HPDE6-E6E7 (cell line): ENCODE data around the gene NOTCH1.

ENCODE experiments used
- DNase-seq: peaks from one replicate; pipeline ENCODE4 v3.0.0; 2011; ENCODE audit warnings: missing footprints; ENCODE audit errors: extremely low spot score

NOTCH1 gene

GRCh38 chr9:136517012-136517743 is 28.7 kb downstream of the NOTCH1 start:
- no peak for DNase-seq

- no peak for DNase-seq
Measured at GRCh38 chr9:136516191-136516654, 29.6 kb downstream of the NOTCH1 start.

- DNase-seq = no peak
Measured at GRCh38 chr9:136515276-136515675, 30.6 kb downstream of the NOTCH1 start.

- DNase-seq = no peak
Measured at GRCh38 chr9:136514022-136514714, 31.7 kb downstream of the NOTCH1 start.

GRCh38 chr9:136513191-136513590 is 32.7 kb downstream of the NOTCH1 start:
- no peak for DNase-seq

- peak; percentile 55 for DNase-seq
Measured at GRCh38 chr9:136512651-136513071, 33.2 kb downstream of the NOTCH1 start.

- no peak for DNase-seq
Measured at GRCh38 chr9:136511670-136512592, 33.9 kb downstream of the NOTCH1 start.

GRCh38 chr9:136511144-136511669 is 34.6 kb downstream of the NOTCH1 start:
- DNase-seq = no peak

GRCh38 chr9:136510561-136510960 is 35.3 kb downstream of the NOTCH1 start:
- DNase-seq = no peak

GRCh38 chr9:136509549-136509948 is 36.3 kb downstream of the NOTCH1 start:
- no peak for DNase-seq

- no peak for DNase-seq
Measured at GRCh38 chr9:136508729-136509500, 36.9 kb downstream of the NOTCH1 start.

GRCh38 chr9:136507992-136508375 is 37.9 kb downstream of the NOTCH1 start:
- DNase-seq = no peak

GRCh38 chr9:136507221-136507991 is 38.4 kb downstream of the NOTCH1 start:
- DNase-seq = no peak

- no peak for DNase-seq
Measured at GRCh38 chr9:136506425-136506824, 39.4 kb downstream of the NOTCH1 start.

GRCh38 chr9:136505406-136506403 is 40.1 kb downstream of the NOTCH1 start:
- no peak for DNase-seq

GRCh38 chr9:136504512-136505348 is 41.1 kb downstream of the NOTCH1 start:
- DNase-seq = no peak

GRCh38 chr9:136502940-136503550 is 42.8 kb downstream of the NOTCH1 start:
- no peak for DNase-seq

- no peak for DNase-seq
Measured at GRCh38 chr9:136502196-136502595, 43.7 kb downstream of the NOTCH1 start.
